GM21526 (cell line): ENCODE data around the gene ABLIM2.
"Not testable (repeated sequence)": the region's sequence is repeated elsewhere in the genome, so short reads cannot be mapped to it uniquely, and the experiment has no call there.

ENCODE experiments used
- ATAC-seq: cut with Tn5 transposase; IDR thresholded peaks from one replicate; pipeline ENCODE4 v1.9.1; 2021; ENCODE audit warnings: moderate library complexity; ENCODE audit not compliant: unreplicated experiment, low FRiP score

Gene ABLIM2

DNA sequence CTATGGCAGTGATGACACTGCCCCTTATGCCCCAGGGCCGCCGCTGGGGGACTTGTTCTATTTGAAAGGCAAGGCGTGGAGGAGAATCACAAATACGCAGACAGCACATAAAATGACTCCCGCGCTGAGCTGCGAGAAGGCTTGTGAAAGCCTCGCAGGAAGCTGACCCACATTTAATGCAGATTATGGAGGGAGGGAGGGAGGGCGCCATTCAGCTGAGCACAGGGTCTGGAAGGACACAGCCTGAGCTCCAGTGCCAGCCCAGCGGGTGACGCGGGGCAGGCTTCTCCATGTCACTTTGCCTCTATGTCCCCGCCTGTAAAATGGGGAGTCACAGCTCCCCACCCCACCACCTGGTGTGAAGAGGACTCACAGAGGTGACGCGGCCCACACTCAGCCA is 14.3 kb downstream of the ABLIM2 start:
- no peak for ATAC-seq

DNA sequence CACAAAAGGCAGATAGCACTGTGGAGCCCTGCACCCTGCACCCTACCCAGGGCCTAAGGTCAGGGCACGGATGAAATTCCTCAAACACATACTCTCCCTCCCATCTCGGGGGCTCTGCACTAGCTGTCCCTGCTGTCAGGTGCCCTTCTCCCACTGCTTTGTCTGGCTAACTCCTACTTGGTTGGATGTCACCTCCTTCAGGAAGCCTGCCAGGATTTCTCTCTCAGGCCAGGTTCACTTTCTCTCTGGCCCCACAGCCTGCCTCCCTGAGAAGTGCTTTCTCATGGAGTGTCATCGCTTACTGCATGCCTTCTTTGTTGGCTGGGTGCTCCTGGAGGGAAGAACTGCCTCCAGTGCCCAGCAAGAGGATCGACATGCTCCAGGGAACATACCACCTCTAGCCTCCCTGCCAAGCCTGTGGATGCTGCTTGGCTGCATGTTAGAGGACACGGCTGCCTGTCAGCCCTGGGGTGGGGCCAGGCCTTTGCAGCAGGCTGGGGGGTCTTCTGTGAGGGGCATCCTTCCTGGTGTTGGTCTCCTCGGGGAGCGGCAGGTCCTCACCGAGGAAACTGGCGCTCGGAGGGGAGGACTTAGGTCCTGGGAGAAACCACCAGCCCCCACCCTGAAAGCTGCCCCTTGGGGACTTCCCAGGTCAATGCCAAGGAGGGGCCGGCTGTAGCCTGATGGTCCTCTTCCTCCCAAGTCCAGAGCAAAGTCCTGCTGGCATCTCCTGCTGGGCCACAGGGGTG is 15.0 kb downstream of the ABLIM2 start:
- no peak for ATAC-seq

DNA sequence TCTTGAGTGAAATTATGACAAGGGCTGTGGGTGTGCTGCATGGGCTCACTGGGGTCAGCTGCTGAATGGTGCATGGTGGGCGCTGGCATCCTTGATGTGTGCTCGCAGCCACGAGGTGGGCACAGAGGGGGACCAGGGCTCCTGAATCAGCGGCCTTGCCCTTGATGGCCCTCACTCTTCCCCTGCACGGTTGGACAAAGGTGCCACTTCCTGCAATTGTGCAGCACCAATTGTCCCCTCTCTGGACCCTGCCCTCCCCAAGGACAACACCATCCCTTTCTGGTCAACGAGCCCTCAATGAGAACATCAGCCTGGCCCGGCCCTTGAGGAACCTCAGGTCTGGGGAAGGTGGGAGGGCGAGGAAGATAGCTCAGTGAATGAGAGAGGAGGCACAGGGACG is 16.1 kb downstream of the ABLIM2 start:
- ATAC-seq = no peak

DNA sequence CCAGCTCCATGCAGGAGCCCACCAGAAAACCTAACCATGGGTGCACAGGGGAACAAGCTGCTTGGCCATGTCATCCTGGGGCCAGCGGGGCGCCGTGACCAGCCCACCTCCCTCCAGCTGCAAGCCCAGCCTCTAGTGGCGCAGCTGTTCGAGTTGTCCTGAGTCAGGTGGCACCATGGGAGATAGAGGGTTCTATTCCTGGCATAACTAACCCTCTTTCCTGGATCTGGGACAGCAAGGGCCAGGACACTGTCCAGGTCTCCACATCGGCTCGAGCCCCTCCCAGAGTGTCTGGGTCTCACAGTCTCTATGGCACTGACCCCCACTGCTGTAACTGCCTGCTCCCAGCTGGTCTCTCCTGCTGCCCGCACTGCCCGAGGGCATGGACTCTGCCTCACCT is 16.7 kb downstream of the ABLIM2 start:
- ATAC-seq = no peak

DNA sequence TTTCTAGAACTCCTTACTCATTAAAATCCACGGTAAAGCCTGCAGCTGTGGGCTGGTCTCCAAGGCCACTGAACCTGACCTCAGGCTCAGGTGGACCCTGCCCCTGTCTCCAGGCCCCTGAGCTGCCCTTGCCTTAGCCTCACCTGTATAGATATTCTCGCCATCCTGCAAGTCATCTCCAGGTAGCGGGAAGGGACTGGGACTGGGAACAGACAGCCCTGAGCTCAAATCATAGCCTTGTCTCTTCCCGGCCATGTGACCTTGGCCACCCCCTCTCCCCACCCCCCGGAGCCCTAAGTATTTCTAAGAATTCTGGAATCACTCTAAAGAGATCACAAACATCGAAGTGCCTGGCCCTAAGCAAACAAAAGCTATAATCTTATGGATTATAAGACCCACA is 17.7 kb downstream of the ABLIM2 start:
- ATAC-seq = no peak

DNA sequence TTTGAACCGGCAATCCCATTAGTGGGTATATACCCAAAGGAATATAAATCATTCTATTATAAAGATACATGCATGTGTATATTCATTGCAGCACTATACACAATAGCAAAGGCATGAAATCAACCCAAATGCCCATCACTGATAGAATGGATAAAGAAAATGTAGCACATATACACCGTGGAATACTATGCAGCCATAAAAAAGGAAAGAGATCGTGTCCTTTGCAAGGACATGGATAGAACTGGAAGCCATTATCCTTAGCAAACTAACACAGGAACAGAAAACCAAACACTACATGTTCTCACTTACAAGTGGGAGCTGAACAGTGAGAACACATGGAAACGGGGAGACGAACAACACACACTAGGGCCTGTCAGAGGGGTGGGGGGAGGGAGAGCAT is 18.9 kb downstream of the ABLIM2 start:
- ATAC-seq = not testable (repeated sequence)

DNA sequence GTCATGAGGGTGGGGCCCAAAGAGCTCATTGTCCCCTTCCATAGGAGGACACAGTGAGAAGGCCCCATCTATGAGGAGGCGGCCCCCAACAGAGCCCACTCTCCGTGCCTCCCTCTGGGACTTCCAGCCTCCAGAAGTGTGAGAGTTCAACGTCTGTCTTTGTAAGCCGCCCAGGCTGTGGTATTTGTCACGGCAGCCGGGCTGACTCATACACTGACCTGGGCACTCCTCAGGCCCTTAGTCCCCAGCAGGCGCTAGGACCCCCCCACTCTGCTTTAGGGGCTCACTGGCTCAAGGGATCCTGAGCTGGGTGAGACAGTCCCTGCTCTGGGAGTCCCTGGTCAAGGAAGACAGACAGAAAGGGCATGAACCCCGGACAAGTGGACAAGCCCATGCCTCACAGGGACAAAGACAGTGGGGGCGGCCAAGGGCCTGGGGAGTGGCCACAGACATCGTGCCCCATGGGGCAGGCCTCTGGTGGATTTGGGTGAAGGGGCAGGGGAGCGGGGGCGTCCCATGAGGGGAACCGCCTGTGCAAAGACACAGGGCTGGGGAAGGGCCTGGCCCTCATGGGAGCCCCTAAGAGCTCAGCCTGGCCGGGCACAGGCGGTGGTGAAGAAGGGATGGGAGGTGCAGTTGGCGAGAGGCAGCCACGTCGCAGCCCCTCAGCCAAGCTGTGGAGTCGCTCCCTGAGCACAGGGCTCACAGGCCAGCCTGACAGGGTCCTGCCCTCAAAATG is 21.5 kb downstream of the ABLIM2 start:
- no peak for ATAC-seq

DNA sequence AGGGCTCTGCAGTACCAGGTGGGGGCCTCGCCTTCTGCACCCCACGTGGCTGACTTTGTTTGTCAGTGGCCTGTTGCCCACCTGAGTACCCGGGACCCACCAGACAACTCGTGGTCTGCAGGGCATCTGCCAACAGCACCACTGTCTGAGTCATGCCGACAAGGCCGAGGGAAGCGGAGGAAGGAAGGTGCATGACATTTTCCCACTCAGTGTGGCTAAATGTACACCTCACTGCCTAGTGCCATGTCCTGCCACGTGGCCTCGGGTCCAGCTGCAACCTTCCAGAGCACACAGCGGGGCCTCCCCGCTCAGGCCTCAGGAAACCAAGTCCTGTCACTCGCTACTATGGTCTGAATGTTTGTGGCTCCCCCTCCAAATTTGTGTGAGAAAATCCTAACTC is 22.1 kb downstream of the ABLIM2 start:
- no peak for ATAC-seq

DNA sequence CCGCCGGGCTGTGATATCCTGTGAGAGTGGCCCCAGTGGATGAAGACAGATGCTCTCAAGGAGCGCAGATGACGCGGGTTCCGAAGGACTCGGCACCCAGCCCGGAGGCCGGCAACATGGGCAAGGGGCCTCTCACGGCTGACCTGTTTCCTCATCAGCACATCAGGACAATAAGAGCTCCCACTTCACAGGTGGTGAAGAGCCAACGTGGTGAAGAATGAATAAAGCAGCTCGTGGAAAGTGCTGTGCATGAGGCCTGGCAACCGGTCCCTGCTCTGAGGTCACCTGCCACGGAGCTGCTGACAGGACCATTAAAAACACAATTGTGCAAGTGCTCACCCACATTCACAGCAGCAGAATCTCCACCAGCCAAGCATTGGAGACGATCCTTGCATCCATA is 22.9 kb downstream of the ABLIM2 start:
- ATAC-seq = no peak

DNA sequence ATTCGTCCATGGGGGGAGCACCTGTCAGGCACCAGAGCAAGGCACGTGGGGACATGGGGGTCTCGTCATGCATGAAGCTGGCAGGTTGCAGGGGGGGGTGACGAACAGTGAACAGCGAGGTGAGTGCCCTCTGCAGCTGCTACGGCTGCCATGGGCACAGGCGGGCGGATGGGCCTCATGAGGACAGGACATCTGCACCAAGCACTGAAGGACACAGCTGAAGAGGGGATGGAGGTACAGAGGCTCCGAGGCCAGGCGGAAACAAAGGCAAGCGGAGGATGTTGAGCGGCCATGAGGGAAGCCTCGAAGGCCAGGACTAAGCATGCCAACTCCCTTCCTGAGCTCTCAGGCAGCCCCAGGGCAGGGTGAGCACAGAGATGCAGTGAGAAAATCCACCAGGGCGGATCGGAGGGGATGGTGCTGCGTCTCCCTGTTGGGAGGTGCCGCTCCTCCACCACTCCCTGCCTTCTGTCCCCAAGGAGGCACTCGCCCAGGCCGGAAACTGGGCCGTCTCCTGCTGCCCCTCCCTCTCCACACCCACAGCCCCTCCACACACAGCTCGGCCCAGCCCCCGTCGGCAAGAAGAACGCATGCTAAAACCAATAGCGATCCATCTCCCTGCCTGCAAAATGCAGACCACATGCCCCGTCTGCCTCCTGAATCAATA is 24.6 kb downstream of the ABLIM2 start:
- no peak for ATAC-seq

DNA sequence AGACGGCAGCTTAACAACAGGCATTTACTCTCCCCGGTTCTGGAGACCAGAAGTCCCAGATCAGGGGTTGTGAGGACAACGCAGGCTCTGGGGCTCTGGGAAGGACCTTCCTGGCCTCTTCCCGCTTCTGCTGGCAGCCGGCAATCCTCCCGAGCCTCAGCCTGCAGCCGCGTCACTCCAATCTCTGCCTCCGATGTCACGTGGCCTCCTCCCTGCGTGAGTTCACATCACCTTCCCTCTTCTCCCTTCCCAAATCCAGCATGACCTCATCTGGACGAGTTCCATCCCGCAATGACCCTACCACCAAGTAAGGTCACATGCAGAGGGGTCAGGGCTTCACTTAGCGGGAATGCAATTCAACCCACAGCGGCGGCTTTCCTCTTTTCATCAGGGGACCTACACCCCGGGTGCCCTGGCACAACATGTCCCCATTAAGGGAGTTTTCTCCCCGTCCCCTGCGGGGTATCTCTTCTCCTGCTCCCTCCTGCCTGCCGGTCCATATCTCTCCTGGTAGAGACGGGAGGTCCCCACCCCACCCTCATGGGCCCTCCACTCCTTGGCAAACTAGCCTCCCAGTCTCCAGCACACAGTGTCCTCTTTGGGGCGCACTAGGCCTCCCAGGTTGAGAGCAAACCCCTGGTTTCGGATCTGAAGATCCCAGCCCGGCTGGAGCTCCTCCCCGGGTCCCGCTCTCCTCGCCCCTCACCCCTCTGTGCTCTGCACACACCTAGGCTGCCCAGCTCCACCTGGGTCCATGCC is 25.5 kb downstream of the ABLIM2 start:
- ATAC-seq = no peak

DNA sequence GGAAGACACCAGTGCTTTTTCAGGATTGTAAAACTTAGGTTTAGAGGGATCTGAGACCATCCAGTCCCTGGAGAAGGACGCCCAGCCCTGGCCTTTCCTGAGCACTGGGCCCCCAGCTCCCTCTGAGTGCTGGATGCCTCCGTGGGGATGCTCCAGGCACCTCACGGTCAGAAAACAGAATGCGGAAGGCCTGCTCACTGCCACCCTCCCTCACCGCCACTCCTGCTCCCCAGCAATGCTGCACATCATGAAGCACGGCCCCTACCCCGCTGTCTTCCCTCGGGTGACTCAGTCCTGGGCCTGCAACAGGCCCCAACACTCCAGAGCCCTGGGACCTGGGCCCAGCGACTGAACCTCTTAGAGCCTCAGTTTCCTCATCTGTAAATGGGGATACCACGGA is 26.2 kb downstream of the ABLIM2 start:
- no peak for ATAC-seq

DNA sequence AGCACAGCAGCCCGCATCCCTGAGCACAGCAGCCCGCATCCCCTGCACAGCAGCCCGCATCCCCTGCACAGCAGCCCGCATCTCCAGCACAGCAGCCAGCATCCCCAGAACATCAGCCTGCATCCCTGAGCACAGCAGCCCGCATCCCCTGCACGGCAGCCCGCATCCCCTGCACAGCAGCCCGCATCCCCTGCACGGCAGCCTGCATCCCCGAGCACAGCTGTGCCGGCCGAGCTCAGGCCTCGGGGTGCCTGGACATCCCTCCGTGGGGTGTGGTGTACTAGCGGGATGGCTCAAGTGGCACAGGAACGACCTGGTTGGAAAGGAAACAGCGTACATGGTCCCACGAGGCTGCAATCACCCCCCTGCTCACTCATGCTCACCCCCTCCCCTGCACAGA is 26.8 kb downstream of the ABLIM2 start:
- no peak for ATAC-seq

DNA sequence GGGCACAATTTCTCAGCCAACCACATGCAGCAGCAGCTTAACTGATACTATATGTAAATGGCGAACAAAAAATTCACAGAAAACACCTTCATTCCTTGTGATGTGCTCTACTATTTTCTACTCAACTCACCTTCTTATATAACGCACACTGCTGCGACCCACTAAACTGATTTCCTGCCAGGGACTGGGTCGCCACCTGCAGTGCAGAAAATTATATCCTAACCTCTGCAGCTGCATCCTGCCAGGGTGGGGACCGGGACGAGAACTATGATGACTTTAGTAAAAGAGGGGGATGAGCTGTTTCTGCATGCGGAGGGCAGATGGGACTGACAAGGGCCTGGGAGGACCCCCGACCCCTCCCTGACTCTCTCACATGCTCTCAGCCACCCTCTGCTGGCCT is 27.4 kb downstream of the ABLIM2 start:
- ATAC-seq = no peak

DNA sequence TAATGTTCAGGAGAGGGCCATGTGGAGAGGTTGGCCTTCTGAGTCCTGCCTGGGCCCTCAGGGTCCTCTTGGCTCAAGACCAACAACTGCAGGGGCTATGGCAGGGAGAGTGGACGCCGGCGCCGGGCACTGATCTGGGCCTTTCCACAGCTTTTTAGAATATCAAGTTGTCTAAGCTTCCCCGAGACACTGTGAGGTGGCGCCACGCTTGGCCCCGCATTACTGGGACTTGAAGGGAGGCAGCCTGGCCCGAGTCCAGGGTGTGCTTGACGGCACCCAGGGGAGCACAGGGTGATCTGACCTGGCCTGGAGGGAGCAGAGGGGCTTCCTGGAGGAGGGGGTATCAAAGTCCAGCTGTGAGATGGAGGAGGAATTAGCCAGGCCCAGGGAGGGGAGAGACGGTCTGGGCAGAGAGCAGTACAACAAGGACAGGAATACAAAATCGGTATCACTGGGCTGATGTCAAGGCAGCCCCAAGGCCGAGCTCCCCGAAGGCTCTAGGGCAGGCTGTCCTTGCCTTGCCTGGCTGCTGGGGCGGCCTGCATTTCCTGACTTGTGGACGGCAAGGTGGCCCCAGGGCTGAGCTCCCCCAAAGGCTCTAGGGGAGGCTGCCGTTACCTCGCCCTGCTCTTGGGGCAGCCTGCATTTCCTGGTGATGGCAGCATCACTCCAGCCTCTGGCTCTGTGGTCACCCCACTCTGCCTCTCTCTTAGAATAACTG is 28.1 kb downstream of the ABLIM2 start:
- no peak for ATAC-seq

DNA sequence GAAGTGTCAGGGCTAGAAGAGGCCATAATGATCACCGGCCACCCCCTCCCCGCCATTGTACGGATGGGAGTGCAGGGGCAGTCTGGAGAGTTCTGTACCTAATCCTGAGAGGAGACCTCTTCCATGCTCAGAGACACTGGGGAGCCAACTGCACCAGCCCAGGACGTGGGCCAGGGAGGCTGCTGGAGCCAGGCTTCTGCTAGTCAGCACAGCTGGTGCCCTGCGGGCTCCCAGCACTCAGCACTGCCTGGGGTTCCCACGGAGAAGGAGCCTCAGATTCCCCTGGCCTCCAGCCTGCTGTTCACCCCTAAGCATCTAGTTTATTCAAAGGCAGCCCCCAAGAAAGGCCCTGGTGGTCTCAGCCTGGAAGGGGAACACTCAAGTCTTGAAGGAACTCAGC is 28.8 kb downstream of the ABLIM2 start:
- no peak for ATAC-seq

DNA sequence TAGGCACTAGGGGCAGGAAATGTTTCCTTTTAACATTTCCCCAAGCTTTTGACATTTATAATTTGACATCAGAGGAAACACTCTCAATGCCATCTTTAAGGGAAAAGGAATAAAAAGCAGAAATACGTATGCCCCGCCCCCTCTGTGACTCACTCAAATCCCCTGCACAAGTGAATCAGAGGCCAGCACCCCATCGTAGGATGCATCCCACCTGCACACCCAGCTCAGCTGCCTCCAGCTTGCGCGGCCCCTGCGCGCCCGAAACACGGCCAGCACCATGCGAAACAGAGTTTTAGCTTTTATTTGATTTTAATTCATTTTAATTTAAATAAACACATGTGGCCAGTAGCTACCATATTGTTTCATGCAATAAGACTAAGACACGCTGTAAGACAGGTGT is 29.5 kb downstream of the ABLIM2 start:
- no peak for ATAC-seq

DNA sequence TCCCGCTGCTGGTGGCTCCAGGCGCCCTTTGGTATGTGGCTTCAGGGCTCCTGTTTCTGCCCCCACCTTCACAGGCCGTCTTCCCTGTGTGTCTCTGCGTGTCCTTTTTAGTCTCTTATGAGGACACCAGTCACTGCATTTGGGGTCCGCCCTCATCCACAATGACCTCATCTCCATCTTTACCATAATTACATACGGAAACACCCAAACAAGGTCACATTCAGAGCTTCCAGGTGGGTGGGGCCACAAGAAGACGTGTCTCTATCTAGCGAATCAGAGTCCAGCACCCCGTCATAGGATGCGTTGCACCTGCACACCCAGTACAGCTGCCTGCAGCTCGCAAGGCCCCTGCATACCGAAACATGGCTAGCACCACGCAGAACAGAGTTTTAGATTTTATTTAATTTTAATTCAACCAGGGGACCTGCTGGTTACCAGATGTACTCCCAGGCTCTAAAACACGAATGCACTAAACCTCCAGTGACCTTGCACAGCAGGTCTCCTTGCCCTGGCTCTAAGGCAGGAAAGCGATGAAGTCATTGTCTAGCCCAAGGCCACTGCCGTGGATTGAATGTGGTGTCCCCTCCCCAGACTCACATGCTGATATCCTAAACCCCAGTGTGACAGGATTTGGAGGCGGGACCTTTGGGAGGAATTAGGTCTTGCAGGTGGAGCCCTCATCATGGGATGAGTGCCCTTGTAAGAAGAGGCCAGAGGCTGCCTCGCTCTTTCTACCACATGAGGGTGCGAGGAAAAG is 30.3 kb downstream of the ABLIM2 start:
- no peak for ATAC-seq

DNA sequence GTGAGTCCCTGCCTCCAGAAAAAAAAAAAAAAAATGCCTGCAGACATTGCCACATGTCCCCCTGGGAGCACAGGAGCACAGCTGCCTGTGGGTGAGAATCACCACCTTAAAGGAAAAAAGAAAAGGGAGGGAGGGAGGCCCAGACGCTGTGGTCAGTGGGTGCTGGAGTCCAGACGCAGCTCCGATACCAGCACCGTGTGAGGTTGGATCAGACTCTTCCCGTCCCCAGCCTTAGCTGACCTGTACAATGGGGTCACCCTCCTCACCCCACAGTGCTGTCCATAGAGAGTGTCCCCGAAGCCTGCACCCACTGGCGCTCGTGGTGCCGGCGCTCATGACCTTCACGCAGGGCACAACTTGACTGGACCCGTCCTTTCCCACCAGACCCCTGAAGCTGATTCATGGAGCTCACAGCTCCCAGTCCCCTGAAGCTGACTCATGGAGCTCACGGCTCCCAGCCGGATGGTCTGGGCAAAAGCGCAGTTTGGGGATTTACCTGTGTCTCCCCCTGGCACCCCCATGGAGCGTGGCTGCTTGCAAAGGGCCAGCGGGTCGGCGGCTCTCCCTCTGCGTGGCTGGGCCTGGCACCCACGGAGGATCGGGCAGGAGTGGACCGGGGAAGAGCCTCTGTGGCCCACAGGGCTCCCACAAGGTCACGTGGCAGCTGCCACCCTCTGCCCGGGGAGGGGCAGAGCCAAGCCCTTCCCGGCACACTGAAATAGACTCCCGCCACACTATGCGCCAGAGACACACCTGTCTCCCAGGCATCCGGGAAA is 31.4 kb downstream of the ABLIM2 start:
- no peak for ATAC-seq
